ENCODE measurements around the gene RASEF. TPM values are rescaled to one million over a fixed set of nuclear protein-coding genes. Genes with fewer than 3 reads are reported as not detected.
A peak's percentile ranks its signal among the peaks of the same experiment; 100 is the strongest.

RASEF gene
- total RNA-seq, 6 experiments from 2014 or later: 0.73 to 6.1 (median 1.9) TPM

- 33% methylated on average over 2 of the region's 2 CpGs for WGBS (ENCODE audit: insufficient coverage, low coverage, low lambda C conversion rate, missing lambda C conversion rate)
- Histone ChIP-seq H3K4me3 (no peak overlapping the region), H3K4me1 (no peaks in the 10 kb centered on the region), H3K9me3 (no peaks in the 10 kb centered on the region), H3K27ac (no peak overlapping the region), H3K27me3 (no peaks in the 10 kb centered on the region), H3K36me3 (no peaks in the 10 kb centered on the region)
- intact Hi-C loops (cut with DNase I): no loop called here
- DNase-seq (no peak), ATAC-seq (no peak)
- TF ChIP-seq POLR2A (IDR thresholded peaks at IDR 0.05) (no peak), CTCF (IDR thresholded peaks at IDR 0.05) (no peak)
Measured at GRCh38 chr9:83071626-83072025, 8.7 kb upstream of the RASEF start.

- H3K27ac ChIP-seq: no peak overlapping the region
- no peaks in the 10 kb centered on the region for H3K9me3 ChIP-seq
- H3K27me3 ChIP-seq: no peaks in the 10 kb centered on the region
- no peaks in the 10 kb centered on the region for H3K36me3 ChIP-seq
- H3K4me3 ChIP-seq: no peak overlapping the region
- H3K4me1 ChIP-seq: no peaks in the 10 kb centered on the region
- TF ChIP-seq POLR2A (IDR thresholded peaks at IDR 0.05) (no peak), CTCF (IDR thresholded peaks at IDR 0.05) (no peak)
- DNase-seq (no peak), ATAC-seq (no peak)
- intact Hi-C loops (cut with DNase I): no loop called here
Measured at GRCh38 chr9:83070261-83070660, 7.3 kb upstream of the RASEF start.

GRCh38 chr9:83069651-83070050 lies 6.7 kb upstream of the RASEF start:
- intact Hi-C loops (cut with DNase I): no loop called here

GRCh38 chr9:83068414-83068813 lies 5.5 kb upstream of the RASEF start:
- TF ChIP-seq CTCF (IDR thresholded peaks at IDR 0.05) (no peak), POLR2A (IDR thresholded peaks at IDR 0.05) (no peak)
- peak; percentile 58 to 81 (median 62) for ATAC-seq
- H3K4me3 ChIP-seq: no peak overlapping the region
- no peaks in the 10 kb centered on the region for H3K36me3 ChIP-seq
- H3K9me3 ChIP-seq: no peaks in the 10 kb centered on the region
- H3K4me1 ChIP-seq: no peaks in the 10 kb centered on the region
- H3K27me3 ChIP-seq: peaks cover 0 to 6% of the 10 kb centered on the region in 2 donors
- H3K27ac ChIP-seq: no peak overlapping the region
- intact Hi-C loops (cut with DNase I): no loop called here
- WGBS (ENCODE audit: insufficient coverage, low coverage, low lambda C conversion rate, missing lambda C conversion rate): 8% methylated on average over 1 of the region's 1 CpG
- no peak for DNase-seq

More at GRCh38 chr9:83069651-83070050, 6.7 kb upstream of the RASEF start:
- H3K4me3 ChIP-seq: no peak overlapping the region
- H3K27ac ChIP-seq: no peak overlapping the region
- DNase-seq (no peak), ATAC-seq (no peak)
- no peaks in the 10 kb centered on the region for H3K9me3 ChIP-seq
- no peaks in the 10 kb centered on the region for H3K27me3 ChIP-seq
- no peaks in the 10 kb centered on the region for H3K36me3 ChIP-seq
- TF ChIP-seq CTCF (IDR thresholded peaks at IDR 0.05) (no peak), POLR2A (IDR thresholded peaks at IDR 0.05) (no peak)
- WGBS (ENCODE audit: insufficient coverage, low coverage, low lambda C conversion rate, missing lambda C conversion rate): 47% methylated on average over 1 of the region's 1 CpG
- no peaks in the 10 kb centered on the region for H3K4me1 ChIP-seq

GRCh38 chr9:83067579-83067978 lies 4.6 kb upstream of the RASEF start:
- DNase-seq (no peak), ATAC-seq (no peak)
- H3K9me3 ChIP-seq: no peaks in the 10 kb centered on the region
- peaks cover 0 to 15% of the 10 kb centered on the region in 2 donors for H3K27me3 ChIP-seq
- H3K27ac ChIP-seq: no peak overlapping the region
- TF ChIP-seq CTCF (IDR thresholded peaks at IDR 0.05): no peak
- no peak for TF ChIP-seq POLR2A (IDR thresholded peaks at IDR 0.05)
- no peak overlapping the region for H3K4me3 ChIP-seq
- peaks cover 0 to 7% (median 0%) of the 10 kb centered on the region in 4 donors for H3K4me1 ChIP-seq
- intact Hi-C loops (cut with DNase I): no loop called here
- H3K36me3 ChIP-seq: no peaks in the 10 kb centered on the region
- WGBS (ENCODE audit: insufficient coverage, low coverage, low lambda C conversion rate, missing lambda C conversion rate): 72% methylated on average over 2 of the region's 2 CpGs
